ENCODE data around the gene MKX. TPM values are rescaled to one million over a fixed set of nuclear protein-coding genes. Genes with fewer than 3 reads are reported as not detected.

Gene MKX
- total RNA-seq, 4 donors from 2014 or later: 0.63 to 1.2 (median 1.0) TPM

- 72 to 73% methylated on average over 4 of the region's 4 CpGs for WGBS, 2 donors
- Histone ChIP-seq H3K4me3 (no peak overlapping the region), H3K27me3 (no peaks in the 10 kb centered on the region), H3K4me1 (no peaks in the 10 kb centered on the region), H3K9me3 (peaks cover 0 to 7% (median 4%) of the 10 kb centered on the region in 4 donors), H3K36me3 (no peaks in the 10 kb centered on the region), H3K27ac (no peak overlapping the region)
- no peak for DNase-seq (ENCODE audit: low spot score in 2 of 2)
- TF ChIP-seq CTCF (IDR thresholded peaks at IDR 0.05) (no peak), POLR2A (IDR thresholded peaks at IDR 0.05) (no peak), EP300 (IDR thresholded peaks at IDR 0.05) (no peak)
These were observed 99.4 kb downstream of the MKX start for GRCh38 chr10:27646194-27646593.

GRCh38 chr10:27644307-27644939 is 101.2 kb downstream of the MKX start:
- DNase-seq (ENCODE audit: low spot score in 2 of 2): no peak
- H3K36me3 ChIP-seq: no peaks in the 10 kb centered on the region
- peaks cover 0 to 7% (median 4%) of the 10 kb centered on the region in 4 donors for H3K9me3 ChIP-seq
- no peaks in the 10 kb centered on the region for H3K27me3 ChIP-seq
- 94% methylated on average over 5 of the region's 5 CpGs for WGBS, 2 donors
- H3K4me1 ChIP-seq: no peaks in the 10 kb centered on the region
- no peak overlapping the region for H3K4me3 ChIP-seq
- no peak overlapping the region for H3K27ac ChIP-seq
- TF ChIP-seq POLR2A (IDR thresholded peaks at IDR 0.05): no peak
- TF ChIP-seq EP300 (IDR thresholded peaks at IDR 0.05): no peak
- TF ChIP-seq CTCF (IDR thresholded peaks at IDR 0.05): no peak

GRCh38 chr10:27643301-27643700 is 102.3 kb downstream of the MKX start:
- Histone ChIP-seq H3K27ac (no peak overlapping the region), H3K4me3 (no peak overlapping the region), H3K27me3 (no peaks in the 10 kb centered on the region), H3K4me1 (no peaks in the 10 kb centered on the region), H3K36me3 (no peaks in the 10 kb centered on the region), H3K9me3 (peaks cover 0 to 7% (median 4%) of the 10 kb centered on the region in 4 donors)
- TF ChIP-seq EP300 (IDR thresholded peaks at IDR 0.05): no peak
- TF ChIP-seq POLR2A (IDR thresholded peaks at IDR 0.05): no peak
- TF ChIP-seq CTCF (IDR thresholded peaks at IDR 0.05): no peak
- DNase-seq (ENCODE audit: low spot score in 2 of 2): no peak
- 62 to 70% methylated on average over 2 of the region's 2 CpGs for WGBS, 2 donors

- 95 to 97% methylated on average over 2 of the region's 2 CpGs for WGBS, 2 donors
- H3K27ac ChIP-seq: no peak overlapping the region
These were observed 103.5 kb downstream of the MKX start for GRCh38 chr10:27642023-27642589.

More at GRCh38 chr10:27642023-27642589, 103.5 kb downstream of the MKX start:
- TF ChIP-seq POLR2A (IDR thresholded peaks at IDR 0.05): no peak
- TF ChIP-seq CTCF (IDR thresholded peaks at IDR 0.05): no peak
- no peak for TF ChIP-seq EP300 (IDR thresholded peaks at IDR 0.05)
- peaks cover 0 to 7% (median 4%) of the 10 kb centered on the region in 4 donors for H3K9me3 ChIP-seq
- no peaks in the 10 kb centered on the region for H3K4me1 ChIP-seq
- no peaks in the 10 kb centered on the region for H3K27me3 ChIP-seq
- no peaks in the 10 kb centered on the region for H3K36me3 ChIP-seq
- no peak overlapping the region for H3K4me3 ChIP-seq
- DNase-seq (ENCODE audit: low spot score in 2 of 2): no peak

Data from tibial nerve (tissue), 4 donors.